GM12878 (cell line): ENCODE measurements around the gene WDR76. TPM values are rescaled to one million over a fixed set of nuclear protein-coding genes. Genes with fewer than 3 reads are reported as not detected.
"Not testable (repeated sequence)": the region's sequence is repeated elsewhere in the genome, so short reads cannot be mapped to it uniquely, and the experiment has no call there.

ENCODE experiments used
- ATAC-seq: fragments of 200-7000 bp; cut with Tn5 transposase; 3 replicates; pipeline ENCODE4 v1.9.1; 2020; ENCODE audit warnings: mild to moderate bottlenecking, moderate library complexity
- BruUV-seq: library from RNA; stranded (reverse); fragments of 400-500 nt; replicated peaks from 2 replicates; lab custom pipeline; 2021; lab: Mats Ljungman, UMichigan
- CTCF ChIA-PET: fragments of 300-600 bp; sonication (Branson Sonifier 250); formaldehyde crosslinking; extraction: SDS; loops from one replicate; lab custom pipeline; 2021; ENCODE audit warnings: inconsistent platforms; lab: Yijun Ruan, JAX
- POLR2A ChIA-PET: fragments of 350-600 bp; formaldehyde crosslinking; extraction: SDS; loops from one replicate; lab custom pipeline; 2021; ENCODE audit warnings: inconsistent platforms; lab: Charles Lee
- RAD21 ChIA-PET: fragments of 300-600 bp; sonication (Branson Sonifier 250); formaldehyde crosslinking; loops from one replicate; lab custom pipeline; 2023; ENCODE audit warnings: antibody characterized with exemption; ENCODE audit not compliant: unreplicated experiment; lab: Charles Lee
- SMC1A ChIA-PET: fragments of 300-600 bp; sonication (Branson Sonifier 250); formaldehyde crosslinking; loops from one replicate; lab custom pipeline; 2023; ENCODE audit not compliant: unreplicated experiment, uncharacterized antibody; lab: Charles Lee
- DNase-seq: peaks from one replicate; pipeline ENCODE4 v3.0.0-alpha.2; 2011; ENCODE audit warnings: low read depth, low spot score
- FAIRE-seq: peaks from 3 replicates; lab custom pipeline; 2011; peaks lifted over from hg19 to GRCh38; lab: Jason Lieb, UNC
- H2AFZ ChIP-seq: 2 replicates; pipeline ENCODE4 v1.6.0; 2011; ENCODE audit warnings: low read depth, low read length, control low read depth; ENCODE audit not compliant: control insufficient read depth
- H3K27ac ChIP-seq: 2 replicates; pipeline ENCODE4 v1.5.1; 2011; ENCODE audit warnings: control low read depth; ENCODE audit not compliant: control insufficient read depth, insufficient read depth
- H3K27me3 ChIP-seq, 2 experiments: replicated peaks in 1 of 2; 2 replicates each; pipeline versions ENCODE4 v1.6.0 to v1.6.1; 2011; ENCODE audit warnings: low read length in 1 of 2; ENCODE audit not compliant: control insufficient read depth in 2 of 2, insufficient read depth in 2 of 2
- H3K36me3 ChIP-seq, 2 experiments: 2 replicates each; pipeline ENCODE4 v1.5.1; 2011; ENCODE audit warnings: low read length in 1 of 2; ENCODE audit not compliant: control insufficient read depth in 2 of 2, insufficient read depth in 2 of 2
- H3K4me1 ChIP-seq: 2 replicates; pipeline ENCODE4 v1.6.1; 2011; ENCODE audit warnings: mild to moderate bottlenecking, low read length, moderate library complexity, mixed read lengths; ENCODE audit not compliant: control insufficient read depth, insufficient read depth
- H3K4me2 ChIP-seq: 2 replicates; pipeline ENCODE4 v1.6.0; 2011; ENCODE audit warnings: control low read depth; ENCODE audit not compliant: control insufficient read depth, insufficient read depth
- H3K4me3 ChIP-seq: fragments of 200-600 bp; sonication (generic); 2 replicates; pipeline ENCODE4 v1.5.1; 2016
- H3K79me2 ChIP-seq: 2 replicates; pipeline ENCODE4 v1.6.0; 2011; ENCODE audit warnings: low read length; ENCODE audit not compliant: control insufficient read depth, insufficient read depth
- H3K9ac ChIP-seq: 2 replicates; pipeline ENCODE4 v1.8.0; 2011; ENCODE audit warnings: low read length, control low read depth, mixed read lengths; ENCODE audit not compliant: control insufficient read depth, insufficient read depth
- H3K9me3 ChIP-seq: replicated peaks from 3 replicates; pipeline ENCODE4 v1.5.1; 2011; ENCODE audit warnings: mild to moderate bottlenecking, low read length; ENCODE audit not compliant: control insufficient read depth, insufficient read depth
- H4K20me1 ChIP-seq: 2 replicates; pipeline ENCODE4 v1.6.0; 2011; ENCODE audit not compliant: control insufficient read depth, insufficient read depth
- ASH2L ChIP-seq: fragments of 300-600, 200-600 bp; sonication (generic); IDR thresholded peaks from 2 replicates; pipeline ENCODE4 v1.6.1; 2017; ENCODE audit warnings: low read depth, mild to moderate bottlenecking, borderline replicate concordance
- E4F1 ChIP-seq: fragments of 450-650 bp; IDR thresholded peaks from 2 replicates; pipeline ENCODE4 v1.6.1; 2018; ENCODE audit warnings: borderline replicate concordance, mild to moderate bottlenecking; ENCODE audit not compliant: partially characterized antibody
- POLR2AphosphoS2 ChIP-seq: IDR thresholded peaks from 2 replicates; pipeline ENCODE4 v1.6.1; 2011; ENCODE audit warnings: low read depth, mild to moderate bottlenecking, low read length, improper control_type of control experiment, moderate library complexity
- SPI1 ChIP-seq: IDR thresholded peaks from 2 replicates; pipeline ENCODE4 v1.6.1; 2011; ENCODE audit warnings: low read depth, mild to moderate bottlenecking, low read length, moderate library complexity, borderline replicate concordance; ENCODE audit not compliant: insufficient read depth
- STAT3 ChIP-seq: IDR thresholded peaks from 2 replicates; pipeline ENCODE4 v1.6.1; 2011; ENCODE audit warnings: low read depth, low read length, improper control_type of control experiment
- TAF1 ChIP-seq: IDR thresholded peaks from 2 replicates; pipeline ENCODE4 v1.6.1; 2011; ENCODE audit warnings: mild to moderate bottlenecking, low read depth, low read length, borderline replicate concordance
- TCF7 ChIP-seq: IDR thresholded peaks from 2 replicates; pipeline ENCODE4 v1.6.1; 2014; ENCODE audit warnings: antibody characterized with exemption, borderline replicate concordance
- ZNF217 ChIP-seq: fragments of 450-650 bp; IDR thresholded peaks from 2 replicates; pipeline ENCODE4 v1.6.1; 2017; ENCODE audit warnings: antibody characterized with exemption, mild to moderate bottlenecking
- ZSCAN29 ChIP-seq: fragments of 450-650 bp; IDR thresholded peaks from 2 replicates; pipeline ENCODE4 v1.6.1; 2017; ENCODE audit warnings: mild to moderate bottlenecking, moderate library complexity
- WGBS: methylation state at CpG from one replicate; pipeline ENCODE4 v1.1.6; 2016; ENCODE audit warnings: low lambda C conversion rate; ENCODE audit not compliant: insufficient replicate concordance, insufficient coverage; ENCODE audit errors: missing lambda C conversion rate; 5-methylcytosine and 5-hydroxymethylcytosine counted together
- in situ Hi-C: fragments of 300-500 bp; cut with MboI; formaldehyde crosslinking; loops from 9 replicates; pipeline ENCODE4 v1.14.3; 2018; ENCODE audit warnings: mixed read lengths
- intact Hi-C: fragments of 100-400 bp; cut with micrococcal nuclease; formaldehyde crosslinking; loops from one replicate; pipeline ENCODE4 v1.14.2; 2022; ENCODE audit not compliant: unreplicated experiment
- polyA plus RNA-seq, 11 experiments: library from polyadenylated mRNA; depleted of rRNA in 4 of 11; unstranded in 6 of 11; stranded (reverse) in 5 of 11; fragments of >200 nt; fragmentation: Nextera tagmentation in 4 of 11; fragmentation: Illumina TruSeq in 1 of 11; extraction: Ambion mirVana in 4 of 11; extraction: Trizol in 1 of 11; gene quantifications; 1 replicate in 1 of 11; 2 replicates in 10 of 11; pipeline versions ENCODE4 v1.2.1 to v1.2.3, GENCODE V29; 2011 to 2016; ENCODE audit warnings: inconsistent platforms in 2 of 11, missing spikeins in 2 of 11, low read depth in 1 of 11
- total RNA-seq, 4 experiments: library from RNA; depleted of rRNA in 3 of 4; stranded (reverse); fragments of >200 nt in 3 of 4; fragmentation: Illumina TruSeq in 1 of 4; extraction: Trizol in 1 of 4; gene quantifications; 2 replicates each; pipeline versions ENCODE4 v1.2.1 to v1.2.3, GENCODE V29; 2013 to 2021
- TF ChIP-seq, protein P1 (sequence below): fragments of 450-650 bp; IDR thresholded peaks from 2 replicates; pipeline ENCODE4 v1.6.1; 2017; ENCODE audit warnings: antibody characterized with exemption, mild to moderate bottlenecking, moderate library complexity
- TF ChIP-seq, protein P2 (sequence below): IDR thresholded peaks from 2 replicates; pipeline ENCODE4 v1.6.1; 2011; ENCODE audit warnings: borderline replicate concordance, low read depth, mild to moderate bottlenecking, moderate library complexity, low read length; ENCODE audit not compliant: insufficient read depth, poor library complexity, severe bottlenecking
- TF ChIP-seq, protein P3 (sequence below): fragments of 450-650 bp; IDR thresholded peaks from 2 replicates; pipeline ENCODE4 v1.6.1; 2016; ENCODE audit warnings: mild to moderate bottlenecking

Gene WDR76
- total and polyA plus RNA-seq, 10 of the 15 experiments (the other 5 are each of a cell fraction or from before 2014, with no cell fraction given): 8.0 to 59.7 (median 34.5) TPM

DNA sequence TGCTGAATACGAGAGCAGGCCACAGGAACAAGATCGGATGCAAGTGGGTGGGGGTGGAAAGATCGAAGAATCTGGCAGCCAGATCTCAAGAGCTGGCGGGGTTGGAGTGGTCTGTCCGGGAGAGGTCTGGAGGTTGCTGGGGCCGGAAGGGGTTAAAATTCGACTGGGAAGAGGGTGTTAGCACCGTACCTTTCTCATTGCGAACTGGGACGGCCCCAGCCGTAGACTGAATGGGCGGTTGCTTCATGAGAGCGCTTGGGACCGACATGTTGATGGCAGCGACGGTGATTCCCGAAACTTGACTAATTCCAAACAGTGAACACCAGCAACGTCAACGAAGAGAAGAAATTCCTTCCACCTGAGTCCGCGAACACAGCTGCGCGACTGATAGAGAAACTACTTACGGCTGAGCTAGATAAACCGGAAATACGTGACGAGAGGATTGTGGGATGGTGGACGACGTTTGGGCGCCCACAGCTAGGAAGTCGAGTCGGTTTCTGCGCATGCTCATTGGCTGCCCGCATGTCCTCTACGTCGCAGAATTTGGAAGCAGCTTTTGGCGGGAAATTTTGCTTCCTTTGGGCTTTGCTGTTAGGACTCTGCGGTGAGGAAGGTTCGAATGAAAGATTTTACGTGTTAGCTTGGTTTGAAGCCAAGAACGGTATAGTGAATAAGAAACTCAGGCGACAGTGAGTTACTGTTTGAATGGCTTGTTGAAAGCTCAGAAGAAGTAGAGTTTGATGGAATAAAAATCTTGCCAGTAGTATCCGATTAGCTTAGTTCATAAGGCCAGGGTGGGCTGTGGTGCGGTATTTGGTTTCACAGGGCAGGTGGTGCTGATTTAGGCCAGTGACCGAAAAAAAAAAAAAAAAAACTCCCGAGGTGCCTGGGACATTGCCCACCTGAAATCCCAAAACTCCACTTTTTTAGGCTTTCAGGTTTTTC is 2.2 kb upstream of the WDR76 start, which contains the start of gene MFAP1 (continued):
- TF ChIP-seq E4F1: peak; percentile 80
- no peak for TF ChIP-seq TCF7
- TF ChIP-seq SPI1: no peak
- TF ChIP-seq, protein P1, sequence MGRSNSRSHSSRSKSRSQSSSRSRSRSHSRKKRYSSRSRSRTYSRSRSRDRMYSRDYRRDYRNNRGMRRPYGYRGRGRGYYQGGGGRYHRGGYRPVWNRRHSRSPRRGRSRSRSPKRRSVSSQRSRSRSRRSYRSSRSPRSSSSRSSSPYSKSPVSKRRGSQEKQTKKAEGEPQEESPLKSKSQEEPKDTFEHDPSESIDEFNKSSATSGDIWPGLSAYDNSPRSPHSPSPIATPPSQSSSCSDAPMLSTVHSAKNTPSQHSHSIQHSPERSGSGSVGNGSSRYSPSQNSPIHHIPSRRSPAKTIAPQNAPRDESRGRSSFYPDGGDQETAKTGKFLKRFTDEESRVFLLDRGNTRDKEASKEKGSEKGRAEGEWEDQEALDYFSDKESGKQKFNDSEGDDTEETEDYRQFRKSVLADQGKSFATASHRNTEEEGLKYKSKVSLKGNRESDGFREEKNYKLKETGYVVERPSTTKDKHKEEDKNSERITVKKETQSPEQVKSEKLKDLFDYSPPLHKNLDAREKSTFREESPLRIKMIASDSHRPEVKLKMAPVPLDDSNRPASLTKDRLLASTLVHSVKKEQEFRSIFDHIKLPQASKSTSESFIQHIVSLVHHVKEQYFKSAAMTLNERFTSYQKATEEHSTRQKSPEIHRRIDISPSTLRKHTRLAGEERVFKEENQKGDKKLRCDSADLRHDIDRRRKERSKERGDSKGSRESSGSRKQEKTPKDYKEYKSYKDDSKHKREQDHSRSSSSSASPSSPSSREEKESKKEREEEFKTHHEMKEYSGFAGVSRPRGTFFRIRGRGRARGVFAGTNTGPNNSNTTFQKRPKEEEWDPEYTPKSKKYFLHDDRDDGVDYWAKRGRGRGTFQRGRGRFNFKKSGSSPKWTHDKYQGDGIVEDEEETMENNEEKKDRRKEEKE: no peak
- no peak for TF ChIP-seq STAT3
- TF ChIP-seq, protein P2, sequence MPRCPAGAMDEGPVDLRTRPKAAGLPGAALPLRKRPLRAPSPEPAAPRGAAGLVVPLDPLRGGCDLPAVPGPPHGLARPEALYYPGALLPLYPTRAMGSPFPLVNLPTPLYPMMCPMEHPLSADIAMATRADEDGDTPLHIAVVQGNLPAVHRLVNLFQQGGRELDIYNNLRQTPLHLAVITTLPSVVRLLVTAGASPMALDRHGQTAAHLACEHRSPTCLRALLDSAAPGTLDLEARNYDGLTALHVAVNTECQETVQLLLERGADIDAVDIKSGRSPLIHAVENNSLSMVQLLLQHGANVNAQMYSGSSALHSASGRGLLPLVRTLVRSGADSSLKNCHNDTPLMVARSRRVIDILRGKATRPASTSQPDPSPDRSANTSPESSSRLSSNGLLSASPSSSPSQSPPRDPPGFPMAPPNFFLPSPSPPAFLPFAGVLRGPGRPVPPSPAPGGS: no peak
- TF ChIP-seq ASH2L: peak; percentile 93; the same call in 1 of the 2 replicates
- 0 out of 2 replicates have a peak, but pooled peaks have one; percentile 64 for TF ChIP-seq POLR2AphosphoS2
- no peak for TF ChIP-seq ZNF217
- TF ChIP-seq TAF1: peak; percentile 90
- TF ChIP-seq, protein P3, sequence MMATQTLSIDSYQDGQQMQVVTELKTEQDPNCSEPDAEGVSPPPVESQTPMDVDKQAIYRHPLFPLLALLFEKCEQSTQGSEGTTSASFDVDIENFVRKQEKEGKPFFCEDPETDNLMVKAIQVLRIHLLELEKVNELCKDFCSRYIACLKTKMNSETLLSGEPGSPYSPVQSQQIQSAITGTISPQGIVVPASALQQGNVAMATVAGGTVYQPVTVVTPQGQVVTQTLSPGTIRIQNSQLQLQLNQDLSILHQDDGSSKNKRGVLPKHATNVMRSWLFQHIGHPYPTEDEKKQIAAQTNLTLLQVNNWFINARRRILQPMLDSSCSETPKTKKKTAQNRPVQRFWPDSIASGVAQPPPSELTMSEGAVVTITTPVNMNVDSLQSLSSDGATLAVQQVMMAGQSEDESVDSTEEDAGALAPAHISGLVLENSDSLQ: 0 out of 2 replicates have a peak, but pooled peaks have one; percentile 45
- TF ChIP-seq ZSCAN29: no peak

DNA sequence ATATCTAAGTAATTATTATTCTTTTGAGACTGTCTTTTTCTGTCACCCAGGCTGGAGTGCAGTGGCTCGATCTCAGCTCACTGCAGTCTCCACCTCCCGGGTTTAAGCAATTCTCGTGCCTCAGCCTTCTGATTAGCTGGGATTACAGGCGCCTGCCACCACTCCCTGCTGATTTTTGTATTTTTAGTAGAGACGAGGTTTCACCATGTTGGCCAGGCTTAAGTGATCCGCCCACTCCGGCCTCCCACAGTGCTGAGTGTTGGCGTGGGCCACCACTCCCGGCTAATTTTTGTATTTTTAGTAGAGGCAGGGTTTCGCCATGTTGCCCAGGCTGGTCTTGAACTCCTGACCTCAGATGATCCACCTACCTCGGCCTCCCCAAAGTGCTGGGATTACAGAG is 1.5 kb upstream of the WDR76 start:
- BruUV-seq, ATAC-seq, H3K4me2 ChIP-seq, H3K27me3 ChIP-seq, in situ Hi-C loops, H3K36me3 ChIP-seq, DNase-seq, H3K9me3 ChIP-seq, H3K9ac ChIP-seq, H3K27ac ChIP-seq, H2AFZ ChIP-seq, FAIRE-seq, H3K4me3 ChIP-seq, H4K20me1 ChIP-seq: not testable (repeated sequence)
- intact Hi-C loops: loop anchor here (5.0 kb wide), 2 partner anchors 33 to 48 kb away; partner anchors contain the start of genes ELL3 and SERF2
- ChIA-PET CTCF (interaction anchor here (1.0 to 2.0 kb wide), 6 partner anchors 8 to 46 kb away, joined by 3 to 19 read pairs (median 3); partner anchors contain the start of gene SERF2), SMC1A (interaction anchor here (0.8 to 4.3 kb wide), 8 partner anchors 16 to 55 kb away, joined by 3 to 34 read pairs (median 6); partner anchors contain the start of genes ELL3, HYPK, SERF2 and SERINC4), RAD21 (interaction anchor here (0.7 to 3.4 kb wide), 9 partner anchors 16 to 76 kb away, joined by 3 to 27 read pairs (median 4); partner anchors contain the start of genes HYPK and SERINC4), POLR2A (interaction anchor here (0.7 to 6.3 kb wide), 11 partner anchors 12 to 515 kb away, joined by 3 to 74 read pairs (median 4); partner anchors contain the start of genes ELL3, HYPK, SERF2 and SERINC4)
- Histone ChIP-seq H3K4me1 (peaks cover 13% of the 10 kb centered on the region; the same call in 1 of the 2 replicates), H3K79me2 (peaks cover 79% of the 10 kb centered on the region)
- WGBS: 86% methylated on average over 11 of the region's 11 CpGs
